ENCODE data around the gene SLX4IP. TPM values are rescaled to one million over a fixed set of nuclear protein-coding genes. Genes with fewer than 3 reads are reported as not detected.
A peak's percentile ranks its signal among the peaks of the same experiment; 100 is the strongest.

The SLX4IP gene
- total and polyA plus RNA-seq, 2 of the 13 experiments (the other 11 are each of a cell fraction or from before 2014, with no cell fraction given) = 3.6 to 7.3 TPM

DNA sequence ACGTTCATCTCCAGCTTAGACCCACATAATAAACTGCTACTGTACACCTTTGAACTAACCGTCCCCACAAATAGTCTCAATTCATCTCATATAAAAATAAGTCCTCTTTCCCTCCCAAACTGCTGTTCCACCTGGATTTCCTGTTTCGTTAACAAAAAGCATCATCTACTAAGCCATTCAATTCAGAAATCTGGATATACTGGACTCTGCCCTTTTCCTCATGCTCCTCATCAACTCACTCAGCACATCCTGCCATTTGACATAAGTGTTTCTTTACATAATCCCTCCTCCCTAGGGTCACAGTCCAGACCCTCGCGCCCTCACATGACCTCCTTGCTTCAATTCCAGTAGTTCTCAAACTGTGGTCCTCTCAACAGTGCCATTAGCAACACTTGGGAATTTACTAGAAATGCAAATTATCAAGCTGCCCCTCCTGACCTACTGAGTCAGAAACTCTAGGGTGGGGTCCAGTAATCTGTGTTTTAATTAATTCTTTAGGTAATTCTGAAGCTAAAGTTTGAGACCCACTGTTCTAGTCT is 5.6 kb upstream of the SLX4IP start (continued):
- TF ChIP-seq AKAP8 (CRISPR knock-in tag; IDR thresholded peaks at IDR 0.05) (0 out of 2 replicates have a peak, but pooled peaks have one; percentile 18), SMC3 (IDR thresholded peaks at IDR 0.05; ENCODE audit: low read length) (0 out of 2 replicates have a peak, but pooled peaks have one; percentile 12), KLF12 (CRISPR knock-in tag; IDR thresholded peaks at IDR 0.05; ENCODE audit: borderline replicate concordance) (no peak), MED8 (CRISPR knock-in tag; IDR thresholded peaks at IDR 0.05; ENCODE audit: insufficient replicate concordance) (peak; percentile 49), NFKBIZ (CRISPR knock-in tag; IDR thresholded peaks at IDR 0.05) (0 out of 2 replicates have a peak, but pooled peaks have one; percentile 58), THAP11 (CRISPR knock-in tag; IDR thresholded peaks at IDR 0.05) (peak; percentile 36; the same call in 1 of the 2 replicates), ELF4 (CRISPR knock-in tag; IDR thresholded peaks at IDR 0.05; ENCODE audit: borderline replicate concordance) (no peak), TGIF2 (CRISPR knock-in tag; IDR thresholded peaks at IDR 0.05) (no peak), EEA1 (CRISPR knock-in tag; IDR thresholded peaks at IDR 0.05; ENCODE audit: borderline replicate concordance) (no peak), ZNF337 (CRISPR knock-in tag; IDR thresholded peaks at IDR 0.05; ENCODE audit: borderline replicate concordance, low read depth) (0 out of 2 replicates have a peak, but pooled peaks have one; percentile 43), ARNT (IDR thresholded peaks at IDR 0.05) (no peak), PAX8 (CRISPR knock-in tag; IDR thresholded peaks at IDR 0.05; ENCODE audit: borderline replicate concordance) (no peak)
- TF ChIP-seq, protein P1, sequence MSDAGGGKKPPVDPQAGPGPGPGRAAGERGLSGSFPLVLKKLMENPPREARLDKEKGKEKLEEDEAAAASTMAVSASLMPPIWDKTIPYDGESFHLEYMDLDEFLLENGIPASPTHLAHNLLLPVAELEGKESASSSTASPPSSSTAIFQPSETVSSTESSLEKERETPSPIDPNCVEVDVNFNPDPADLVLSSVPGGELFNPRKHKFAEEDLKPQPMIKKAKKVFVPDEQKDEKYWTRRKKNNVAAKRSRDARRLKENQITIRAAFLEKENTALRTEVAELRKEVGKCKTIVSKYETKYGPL (CRISPR knock-in tag; IDR thresholded peaks at IDR 0.05) = no peak
- TF ChIP-seq, protein P2, sequence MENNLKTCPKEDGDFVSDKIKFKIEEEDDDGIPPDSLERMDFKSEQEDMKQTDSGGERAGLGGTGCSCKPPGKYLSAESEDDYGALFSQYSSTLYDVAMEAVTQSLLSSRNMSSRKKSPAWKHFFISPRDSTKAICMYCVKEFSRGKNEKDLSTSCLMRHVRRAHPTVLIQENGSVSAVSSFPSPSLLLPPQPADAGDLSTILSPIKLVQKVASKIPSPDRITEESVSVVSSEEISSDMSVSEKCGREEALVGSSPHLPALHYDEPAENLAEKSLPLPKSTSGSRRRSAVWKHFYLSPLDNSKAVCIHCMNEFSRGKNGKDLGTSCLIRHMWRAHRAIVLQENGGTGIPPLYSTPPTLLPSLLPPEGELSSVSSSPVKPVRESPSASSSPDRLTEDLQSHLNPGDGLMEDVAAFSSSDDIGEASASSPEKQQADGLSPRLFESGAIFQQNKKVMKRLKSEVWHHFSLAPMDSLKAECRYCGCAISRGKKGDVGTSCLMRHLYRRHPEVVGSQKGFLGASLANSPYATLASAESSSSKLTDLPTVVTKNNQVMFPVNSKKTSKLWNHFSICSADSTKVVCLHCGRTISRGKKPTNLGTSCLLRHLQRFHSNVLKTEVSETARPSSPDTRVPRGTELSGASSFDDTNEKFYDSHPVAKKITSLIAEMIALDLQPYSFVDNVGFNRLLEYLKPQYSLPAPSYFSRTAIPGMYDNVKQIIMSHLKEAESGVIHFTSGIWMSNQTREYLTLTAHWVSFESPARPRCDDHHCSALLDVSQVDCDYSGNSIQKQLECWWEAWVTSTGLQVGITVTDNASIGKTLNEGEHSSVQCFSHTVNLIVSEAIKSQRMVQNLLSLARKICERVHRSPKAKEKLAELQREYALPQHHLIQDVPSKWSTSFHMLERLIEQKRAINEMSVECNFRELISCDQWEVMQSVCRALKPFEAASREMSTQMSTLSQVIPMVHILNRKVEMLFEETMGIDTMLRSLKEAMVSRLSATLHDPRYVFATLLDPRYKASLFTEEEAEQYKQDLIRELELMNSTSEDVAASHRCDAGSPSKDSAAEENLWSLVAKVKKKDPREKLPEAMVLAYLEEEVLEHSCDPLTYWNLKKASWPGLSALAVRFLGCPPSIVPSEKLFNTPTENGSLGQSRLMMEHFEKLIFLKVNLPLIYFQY (CRISPR knock-in tag; IDR thresholded peaks at IDR 0.05; ENCODE audit: borderline replicate concordance) = no peak
- TF ChIP-seq, protein P3, sequence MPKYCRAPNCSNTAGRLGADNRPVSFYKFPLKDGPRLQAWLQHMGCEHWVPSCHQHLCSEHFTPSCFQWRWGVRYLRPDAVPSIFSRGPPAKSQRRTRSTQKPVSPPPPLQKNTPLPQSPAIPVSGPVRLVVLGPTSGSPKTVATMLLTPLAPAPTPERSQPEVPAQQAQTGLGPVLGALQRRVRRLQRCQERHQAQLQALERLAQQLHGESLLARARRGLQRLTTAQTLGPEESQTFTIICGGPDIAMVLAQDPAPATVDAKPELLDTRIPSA (CRISPR knock-in tag; IDR thresholded peaks at IDR 0.05; ENCODE audit: borderline replicate concordance) = no peak
- TF ChIP-seq, protein P4, sequence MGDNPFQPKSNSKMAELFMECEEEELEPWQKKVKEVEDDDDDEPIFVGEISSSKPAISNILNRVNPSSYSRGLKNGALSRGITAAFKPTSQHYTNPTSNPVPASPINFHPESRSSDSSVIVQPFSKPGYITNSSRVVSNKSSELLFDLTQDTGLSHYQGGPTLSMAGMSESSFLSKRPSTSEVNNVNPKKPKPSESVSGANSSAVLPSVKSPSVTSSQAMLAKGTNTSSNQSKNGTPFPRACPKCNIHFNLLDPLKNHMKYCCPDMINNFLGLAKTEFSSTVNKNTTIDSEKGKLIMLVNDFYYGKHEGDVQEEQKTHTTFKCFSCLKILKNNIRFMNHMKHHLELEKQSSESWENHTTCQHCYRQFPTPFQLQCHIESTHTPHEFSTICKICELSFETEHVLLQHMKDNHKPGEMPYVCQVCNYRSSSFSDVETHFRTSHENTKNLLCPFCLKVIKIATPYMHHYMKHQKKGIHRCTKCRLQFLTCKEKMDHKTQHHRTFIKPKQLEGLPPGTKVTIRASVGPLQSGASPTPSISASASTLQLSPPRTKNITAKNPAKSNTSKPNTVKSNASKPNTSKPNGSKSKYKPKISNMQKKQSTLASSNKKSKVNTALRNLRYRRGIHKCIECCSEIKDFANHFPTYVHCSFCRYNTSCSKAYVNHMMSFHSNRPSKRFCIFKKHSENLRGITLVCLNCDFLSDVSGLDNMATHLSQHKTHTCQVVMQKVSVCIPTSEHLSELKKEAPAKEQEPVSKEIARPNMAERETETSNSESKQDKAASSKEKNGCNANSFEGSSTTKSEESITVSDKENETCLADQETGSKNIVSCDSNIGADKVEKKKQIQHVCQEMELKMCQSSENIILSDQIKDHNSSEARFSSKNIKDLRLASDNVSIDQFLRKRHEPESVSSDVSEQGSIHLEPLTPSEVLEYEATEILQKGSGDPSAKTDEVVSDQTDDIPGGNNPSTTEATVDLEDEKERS (CRISPR knock-in tag; IDR thresholded peaks at IDR 0.05) = peak; percentile 65; the same call in 1 of the 2 replicates
- TF ChIP-seq, protein P5, sequence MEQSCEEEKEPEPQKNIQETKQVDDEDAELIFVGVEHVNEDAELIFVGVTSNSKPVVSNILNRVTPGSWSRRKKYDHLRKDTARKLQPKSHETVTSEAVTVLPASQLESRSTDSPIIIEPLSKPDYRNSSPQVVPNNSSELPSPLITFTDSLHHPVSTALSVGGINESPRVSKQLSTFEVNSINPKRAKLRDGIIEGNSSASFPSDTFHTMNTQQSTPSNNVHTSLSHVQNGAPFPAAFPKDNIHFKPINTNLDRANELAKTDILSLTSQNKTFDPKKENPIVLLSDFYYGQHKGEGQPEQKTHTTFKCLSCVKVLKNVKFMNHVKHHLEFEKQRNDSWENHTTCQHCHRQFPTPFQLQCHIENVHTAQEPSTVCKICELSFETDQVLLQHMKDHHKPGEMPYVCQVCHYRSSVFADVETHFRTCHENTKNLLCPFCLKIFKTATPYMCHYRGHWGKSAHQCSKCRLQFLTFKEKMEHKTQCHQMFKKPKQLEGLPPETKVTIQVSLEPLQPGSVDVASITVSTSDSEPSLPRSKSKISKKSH (CRISPR knock-in tag; IDR thresholded peaks at IDR 0.05; ENCODE audit: borderline replicate concordance) = no peak
- TF ChIP-seq, protein P6, sequence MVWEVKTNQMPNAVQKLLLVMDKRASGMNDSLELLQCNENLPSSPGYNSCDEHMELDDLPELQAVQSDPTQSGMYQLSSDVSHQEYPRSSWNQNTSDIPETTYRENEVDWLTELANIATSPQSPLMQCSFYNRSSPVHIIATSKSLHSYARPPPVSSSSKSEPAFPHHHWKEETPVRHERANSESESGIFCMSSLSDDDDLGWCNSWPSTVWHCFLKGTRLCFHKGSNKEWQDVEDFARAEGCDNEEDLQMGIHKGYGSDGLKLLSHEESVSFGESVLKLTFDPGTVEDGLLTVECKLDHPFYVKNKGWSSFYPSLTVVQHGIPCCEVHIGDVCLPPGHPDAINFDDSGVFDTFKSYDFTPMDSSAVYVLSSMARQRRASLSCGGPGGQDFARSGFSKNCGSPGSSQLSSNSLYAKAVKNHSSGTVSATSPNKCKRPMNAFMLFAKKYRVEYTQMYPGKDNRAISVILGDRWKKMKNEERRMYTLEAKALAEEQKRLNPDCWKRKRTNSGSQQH (CRISPR knock-in tag; IDR thresholded peaks at IDR 0.05; ENCODE audit: low read depth) = no peak
